GM21367 (cell line): ENCODE results near the gene TICRR.
"Not testable (repeated sequence)": the region's sequence is repeated elsewhere in the genome, so short reads cannot be mapped to it uniquely, and the experiment has no call there.

Source experiments
- ATAC-seq: cut with Tn5 transposase; IDR thresholded peaks from one replicate; pipeline ENCODE4 v1.9.1; 2021; ENCODE audit not compliant: unreplicated experiment

The TICRR gene, protein sequence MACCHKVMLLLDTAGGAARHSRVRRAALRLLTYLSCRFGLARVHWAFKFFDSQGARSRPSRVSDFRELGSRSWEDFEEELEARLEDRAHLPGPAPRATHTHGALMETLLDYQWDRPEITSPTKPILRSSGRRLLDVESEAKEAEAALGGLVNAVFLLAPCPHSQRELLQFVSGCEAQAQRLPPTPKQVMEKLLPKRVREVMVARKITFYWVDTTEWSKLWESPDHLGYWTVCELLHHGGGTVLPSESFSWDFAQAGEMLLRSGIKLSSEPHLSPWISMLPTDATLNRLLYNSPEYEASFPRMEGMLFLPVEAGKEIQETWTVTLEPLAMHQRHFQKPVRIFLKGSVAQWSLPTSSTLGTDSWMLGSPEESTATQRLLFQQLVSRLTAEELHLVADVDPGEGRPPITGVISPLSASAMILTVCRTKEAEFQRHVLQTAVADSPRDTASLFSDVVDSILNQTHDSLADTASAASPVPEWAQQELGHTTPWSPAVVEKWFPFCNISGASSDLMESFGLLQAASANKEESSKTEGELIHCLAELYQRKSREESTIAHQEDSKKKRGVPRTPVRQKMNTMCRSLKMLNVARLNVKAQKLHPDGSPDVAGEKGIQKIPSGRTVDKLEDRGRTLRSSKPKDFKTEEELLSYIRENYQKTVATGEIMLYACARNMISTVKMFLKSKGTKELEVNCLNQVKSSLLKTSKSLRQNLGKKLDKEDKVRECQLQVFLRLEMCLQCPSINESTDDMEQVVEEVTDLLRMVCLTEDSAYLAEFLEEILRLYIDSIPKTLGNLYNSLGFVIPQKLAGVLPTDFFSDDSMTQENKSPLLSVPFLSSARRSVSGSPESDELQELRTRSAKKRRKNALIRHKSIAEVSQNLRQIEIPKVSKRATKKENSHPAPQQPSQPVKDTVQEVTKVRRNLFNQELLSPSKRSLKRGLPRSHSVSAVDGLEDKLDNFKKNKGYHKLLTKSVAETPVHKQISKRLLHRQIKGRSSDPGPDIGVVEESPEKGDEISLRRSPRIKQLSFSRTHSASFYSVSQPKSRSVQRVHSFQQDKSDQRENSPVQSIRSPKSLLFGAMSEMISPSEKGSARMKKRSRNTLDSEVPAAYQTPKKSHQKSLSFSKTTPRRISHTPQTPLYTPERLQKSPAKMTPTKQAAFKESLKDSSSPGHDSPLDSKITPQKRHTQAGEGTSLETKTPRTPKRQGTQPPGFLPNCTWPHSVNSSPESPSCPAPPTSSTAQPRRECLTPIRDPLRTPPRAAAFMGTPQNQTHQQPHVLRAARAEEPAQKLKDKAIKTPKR (N-terminal part only)

DNA sequence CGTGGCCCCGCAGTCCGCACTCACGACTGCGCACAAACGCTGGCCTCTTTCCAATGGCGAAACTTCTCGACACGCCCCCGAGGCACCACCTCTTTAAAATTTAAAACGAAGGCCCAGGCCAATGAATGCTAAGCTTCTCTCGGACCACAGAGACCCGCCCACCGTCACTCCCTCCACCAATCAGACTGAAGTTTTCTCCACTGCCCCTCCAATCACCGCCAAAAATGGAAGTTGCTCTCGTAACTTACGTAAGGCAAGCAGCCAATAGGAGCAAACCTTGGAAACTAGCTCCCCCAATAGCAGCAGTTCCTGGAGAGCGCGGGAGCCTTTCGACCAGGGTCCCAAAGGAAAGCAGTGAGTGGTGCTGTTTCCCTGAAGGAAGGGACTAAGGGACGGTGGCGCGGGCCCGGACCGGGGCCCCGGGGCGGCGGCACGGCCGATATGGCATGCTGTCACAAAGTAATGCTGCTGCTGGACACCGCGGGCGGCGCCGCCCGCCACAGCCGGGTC lies at the start of gene TICRR:
TSS of gene TICRR (plus strand) at position 324 of the 510 bp plus-strand sequence. CDS start at position 442, 118 bp downstream.
- peak; percentile 85 for ATAC-seq

- ATAC-seq = no peak
Observed at GRCh38 chr15:89526181-89526580, 49.1 kb upstream of the TICRR start.

- no peak for ATAC-seq
Observed at GRCh38 chr15:89526601-89527441, 48.4 kb upstream of the TICRR start.

DNA sequence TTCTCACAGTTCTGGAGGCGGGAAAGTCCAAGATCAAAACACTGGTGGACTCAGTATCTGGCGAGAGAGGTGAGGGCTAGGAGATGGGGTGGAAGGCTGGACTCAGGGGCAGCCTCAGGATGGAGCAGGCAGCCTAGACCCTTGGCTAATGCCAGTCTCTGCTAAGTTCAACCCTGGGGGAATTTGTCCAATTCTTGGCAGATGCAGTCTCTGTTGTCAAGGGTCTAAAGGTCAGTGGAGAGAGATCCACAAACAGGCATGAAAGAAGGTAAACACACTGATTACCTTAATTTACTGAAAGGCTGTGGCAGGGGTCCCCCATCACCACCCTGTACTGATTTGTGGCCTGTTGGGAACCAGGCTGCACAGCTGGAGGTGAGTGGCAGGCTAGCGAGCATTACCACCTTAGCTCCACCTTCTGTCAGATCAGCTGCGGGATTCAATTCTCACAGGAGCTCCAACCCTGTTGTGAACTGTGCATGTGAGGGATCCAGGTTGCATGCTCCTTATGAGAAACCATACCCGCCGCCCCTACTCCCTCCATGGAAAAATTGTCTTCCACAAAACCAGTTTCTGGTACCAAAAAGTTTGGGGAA lies 46.4 kb upstream of the TICRR start:
- ATAC-seq = no peak

- no peak for ATAC-seq
Observed at GRCh38 chr15:89530976-89531375, 44.3 kb upstream of the TICRR start.

DNA sequence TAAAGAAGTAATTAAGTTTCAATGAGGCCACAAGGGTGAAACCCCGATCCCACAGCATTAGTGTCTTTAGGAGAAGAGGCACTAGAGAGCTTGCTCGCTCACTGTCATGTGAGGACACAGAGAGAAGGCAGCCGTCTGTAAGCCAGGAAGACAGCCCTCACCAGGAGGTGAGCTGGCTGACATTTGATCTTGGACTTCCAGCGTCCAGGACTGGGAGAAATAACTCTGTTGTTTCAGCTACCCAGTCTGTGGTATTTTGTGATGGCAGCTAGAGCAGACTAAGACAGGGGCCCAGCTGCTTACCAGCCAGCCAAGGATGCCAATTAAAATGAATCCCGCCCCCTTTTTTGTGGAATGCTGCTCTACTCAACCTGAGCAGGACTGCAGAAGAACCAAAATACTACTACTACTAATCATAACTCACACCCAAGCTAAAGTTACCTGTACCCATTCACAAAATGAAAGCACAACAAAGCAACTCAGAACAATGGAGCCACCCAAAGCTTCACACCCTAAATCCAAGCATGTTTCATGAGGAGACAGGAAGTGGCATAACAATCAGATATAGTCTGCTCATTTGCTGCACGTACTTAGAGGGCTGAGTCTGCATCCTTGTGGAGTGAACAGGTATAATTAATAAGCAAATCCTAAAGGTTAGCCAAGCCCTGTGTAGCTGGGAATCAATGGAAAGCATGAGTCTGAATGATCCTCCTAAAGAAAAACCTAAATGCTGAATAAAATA lies 43.3 kb upstream of the TICRR start:
- ATAC-seq = no peak

GRCh38 chr15:89533861-89534544 lies 41.3 kb upstream of the TICRR start:
- ATAC-seq = no peak

DNA sequence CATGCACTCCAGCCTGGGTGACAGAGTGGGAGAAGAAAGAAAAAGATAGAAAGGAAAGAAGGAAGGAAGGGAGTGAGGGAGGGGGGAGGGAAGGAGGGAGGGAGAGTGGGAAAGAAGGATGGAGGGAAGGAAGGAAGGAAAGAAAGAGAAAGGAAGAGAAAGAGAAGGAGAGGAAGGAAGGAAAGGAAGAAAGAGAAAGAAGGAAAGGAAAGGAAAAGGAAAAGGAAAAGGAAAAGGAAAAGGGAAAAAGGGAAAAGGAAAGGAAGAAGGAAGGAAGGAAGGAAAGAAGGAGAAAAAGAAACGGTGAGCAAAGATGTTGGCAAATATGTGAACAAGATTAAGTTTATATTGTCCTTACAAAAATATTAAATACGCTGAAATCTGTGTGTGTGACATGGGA lies 36.2 kb upstream of the TICRR start:
- ATAC-seq = no peak

DNA sequence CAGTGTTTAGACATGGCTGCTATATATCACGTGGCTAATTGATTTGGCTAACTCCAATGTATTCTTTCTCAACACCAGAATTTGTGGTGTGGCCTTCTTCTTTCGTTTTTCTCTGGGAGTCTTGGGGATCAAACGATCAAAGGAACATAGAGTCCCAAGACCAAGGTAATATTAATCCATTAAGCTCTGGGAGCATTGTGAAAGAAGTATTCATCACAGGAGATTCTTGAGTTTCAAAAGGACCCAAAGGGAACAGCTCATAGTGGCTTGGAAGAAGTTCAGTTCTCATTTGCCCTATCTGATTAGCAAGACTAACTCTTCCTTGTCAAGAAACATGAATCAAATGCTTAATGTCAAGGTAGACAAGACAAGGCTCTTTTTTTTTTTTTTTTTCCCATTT lies 32.9 kb upstream of the TICRR start:
- ATAC-seq = no peak

DNA sequence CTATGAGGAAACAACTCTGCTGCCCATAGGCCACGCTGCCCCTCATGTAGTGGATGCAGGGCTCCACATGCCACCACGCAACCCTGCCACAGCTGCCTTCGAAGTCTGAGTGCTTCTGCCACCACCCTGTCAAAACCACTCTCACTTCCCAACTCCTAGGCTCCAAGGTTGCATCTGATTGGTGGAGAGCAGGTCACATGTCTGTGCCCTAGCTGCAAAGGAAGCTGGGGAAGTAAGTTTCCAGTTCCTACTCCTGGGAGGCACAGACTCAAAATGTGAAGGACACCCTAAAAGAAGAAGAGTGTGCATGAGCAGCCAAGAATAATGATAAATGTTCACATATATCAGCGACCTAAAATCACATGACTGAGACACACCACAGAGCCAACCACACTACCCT lies 31.9 kb upstream of the TICRR start:
- ATAC-seq = no peak

- ATAC-seq = not testable (repeated sequence)
Observed at GRCh38 chr15:89549138-89549537, 26.1 kb upstream of the TICRR start.

DNA sequence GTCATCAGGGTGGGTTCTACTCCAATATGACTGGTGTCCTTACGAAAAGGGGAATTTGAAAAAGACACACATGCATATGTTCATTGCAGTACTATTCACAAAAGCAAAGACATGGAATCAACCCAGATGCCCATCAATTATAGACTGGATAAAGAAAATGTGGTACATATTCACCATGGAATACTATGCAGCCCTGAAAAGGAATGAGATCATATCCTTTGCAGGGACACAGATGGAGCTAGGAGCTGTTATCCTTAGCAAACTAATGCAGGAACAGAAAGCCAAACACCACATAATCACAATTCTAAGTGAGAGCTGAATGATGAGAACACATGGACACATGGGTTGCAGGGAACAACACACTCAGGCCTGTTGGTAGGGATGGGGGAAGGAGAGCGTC lies 24.8 kb upstream of the TICRR start:
- no peak for ATAC-seq

DNA sequence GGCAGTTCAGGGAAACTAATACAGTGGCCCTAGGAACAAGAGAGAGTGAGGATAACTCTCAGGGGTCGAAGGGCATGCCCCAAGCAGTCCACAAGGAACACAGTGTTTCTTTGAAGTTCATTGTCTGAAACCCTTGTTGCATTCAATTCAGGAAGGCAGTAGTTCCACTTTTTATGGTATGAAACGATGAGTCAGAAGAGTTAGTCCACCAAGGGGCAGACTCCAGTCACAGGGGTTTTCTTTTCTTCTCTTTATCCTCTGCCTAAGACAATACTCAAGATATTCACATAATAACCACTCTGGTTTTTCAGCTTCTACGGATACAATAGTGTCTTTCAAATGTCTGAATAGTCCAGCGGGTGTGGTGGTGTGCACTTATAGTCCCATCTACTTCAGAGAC lies 23.7 kb upstream of the TICRR start:
- no peak for ATAC-seq

- ATAC-seq = no peak
Observed at GRCh38 chr15:89553632-89554031, 21.6 kb upstream of the TICRR start.

DNA sequence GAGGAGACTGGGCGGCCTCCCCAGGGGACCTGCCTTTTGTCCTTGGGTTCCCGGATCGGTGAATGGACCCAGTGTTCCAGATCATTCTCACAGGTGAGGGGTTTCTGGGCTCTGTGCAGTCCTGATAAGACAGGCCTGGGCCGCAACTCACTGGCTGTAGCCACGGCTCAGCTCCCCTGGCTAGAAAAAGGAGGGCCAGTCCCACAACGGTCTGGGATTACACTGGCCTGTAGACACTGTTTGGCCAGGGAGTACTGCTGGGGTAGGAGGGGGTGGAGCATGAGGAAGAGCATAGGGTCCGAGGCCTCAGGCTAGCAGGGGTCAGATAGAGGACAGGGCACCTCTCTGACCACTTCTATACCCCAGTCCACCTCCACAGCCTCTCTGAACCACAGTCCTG lies 21.0 kb upstream of the TICRR start:
- ATAC-seq = no peak

- ATAC-seq = no peak
Observed at GRCh38 chr15:89555768-89556167, 19.5 kb upstream of the TICRR start.

- no peak for ATAC-seq
Observed at GRCh38 chr15:89556413-89557262, 18.6 kb upstream of the TICRR start.
